Activated T-helper 9 cell treated with anti-CD3 and anti-CD28 coated beads, Interleukin-2, amount 50 U/mL, for 16 hours (primary cell): Measurements from ENCODE around the gene NDUFAB1.
"Not testable (repeated sequence)": the region's sequence is repeated elsewhere in the genome, so short reads cannot be mapped to it uniquely, and the experiment has no call there.

Experiments
- DNase-seq: peaks from one replicate; pipeline ENCODE4 v3.0.0-alpha.2; 2020; ENCODE audit warnings: low read depth

Gene NDUFAB1

GRCh38 chr16:23554536-23554935, 41.6 kb downstream of the NDUFAB1 start:
- no peak for DNase-seq

GRCh38 chr16:23552161-23552560, 44.0 kb downstream of the NDUFAB1 start:
- DNase-seq: no peak

- DNase-seq: no peak
Measured at GRCh38 chr16:23549938-23550337, 46.2 kb downstream of the NDUFAB1 start.

GRCh38 chr16:23544436-23544835, 51.7 kb downstream of the NDUFAB1 start:
- DNase-seq: no peak

GRCh38 chr16:23540817-23541178, 55.3 kb downstream of the NDUFAB1 start:
- not testable (repeated sequence) for DNase-seq

- no peak for DNase-seq
Measured at GRCh38 chr16:23539984-23540816, 55.9 kb downstream of the NDUFAB1 start.

GRCh38 chr16:23538919-23539278, 57.2 kb downstream of the NDUFAB1 start:
- no peak for DNase-seq

- DNase-seq: no peak
Measured at GRCh38 chr16:23537390-23537789, 58.7 kb downstream of the NDUFAB1 start.

GRCh38 chr16:23535901-23536300, 60.2 kb downstream of the NDUFAB1 start:
- DNase-seq: no peak

GRCh38 chr16:23534868-23535860, 61.0 kb downstream of the NDUFAB1 start:
- DNase-seq: no peak

- no peak for DNase-seq
Measured at GRCh38 chr16:23532448-23532847, 63.7 kb downstream of the NDUFAB1 start.
